ENCODE data around the gene GRHL1. TPM values are rescaled to one million over a fixed set of nuclear protein-coding genes. Genes with fewer than 3 reads are reported as not detected.

GRHL1 gene
- total and polyA plus RNA-seq, 9 of the 15 experiments (the other 6 are each of a cell fraction or from before 2014, with no cell fraction given) = 1.7 to 6.1 (median 4.7) TPM

DNA sequence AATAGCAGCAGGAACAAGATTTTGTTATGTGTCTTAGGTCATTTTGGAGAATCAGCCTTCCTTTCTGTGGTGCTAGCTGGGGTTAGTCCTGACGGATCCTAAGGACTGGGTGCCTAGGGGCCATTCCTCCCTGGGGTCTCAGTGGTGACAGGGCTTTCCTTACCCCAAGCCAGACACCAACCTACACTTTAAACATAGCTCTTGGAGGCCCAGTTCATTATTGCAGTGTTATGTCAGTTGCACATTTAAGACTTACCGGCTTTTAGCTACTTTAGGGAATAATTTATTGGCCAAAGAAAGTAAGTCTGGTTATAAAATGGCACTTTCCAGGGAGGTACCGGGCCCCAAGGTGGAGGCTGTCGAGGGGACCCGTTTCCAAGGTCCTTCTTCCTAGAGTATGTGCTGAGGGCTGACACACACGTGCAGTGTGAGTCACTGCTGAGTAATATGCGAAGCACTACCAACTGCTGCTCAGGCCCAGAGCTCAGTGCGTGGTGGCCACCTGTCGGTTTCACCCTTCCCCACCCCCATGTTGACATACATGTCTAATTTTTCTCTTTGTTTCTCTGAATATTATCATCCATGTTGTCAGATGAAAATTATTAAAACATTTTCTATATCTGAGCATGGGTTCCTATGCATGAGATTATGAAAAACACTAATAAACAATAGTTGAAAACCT lies 37.0 kb upstream of the GRHL1 start (continued):
- TF ChIP-seq, protein P1, sequence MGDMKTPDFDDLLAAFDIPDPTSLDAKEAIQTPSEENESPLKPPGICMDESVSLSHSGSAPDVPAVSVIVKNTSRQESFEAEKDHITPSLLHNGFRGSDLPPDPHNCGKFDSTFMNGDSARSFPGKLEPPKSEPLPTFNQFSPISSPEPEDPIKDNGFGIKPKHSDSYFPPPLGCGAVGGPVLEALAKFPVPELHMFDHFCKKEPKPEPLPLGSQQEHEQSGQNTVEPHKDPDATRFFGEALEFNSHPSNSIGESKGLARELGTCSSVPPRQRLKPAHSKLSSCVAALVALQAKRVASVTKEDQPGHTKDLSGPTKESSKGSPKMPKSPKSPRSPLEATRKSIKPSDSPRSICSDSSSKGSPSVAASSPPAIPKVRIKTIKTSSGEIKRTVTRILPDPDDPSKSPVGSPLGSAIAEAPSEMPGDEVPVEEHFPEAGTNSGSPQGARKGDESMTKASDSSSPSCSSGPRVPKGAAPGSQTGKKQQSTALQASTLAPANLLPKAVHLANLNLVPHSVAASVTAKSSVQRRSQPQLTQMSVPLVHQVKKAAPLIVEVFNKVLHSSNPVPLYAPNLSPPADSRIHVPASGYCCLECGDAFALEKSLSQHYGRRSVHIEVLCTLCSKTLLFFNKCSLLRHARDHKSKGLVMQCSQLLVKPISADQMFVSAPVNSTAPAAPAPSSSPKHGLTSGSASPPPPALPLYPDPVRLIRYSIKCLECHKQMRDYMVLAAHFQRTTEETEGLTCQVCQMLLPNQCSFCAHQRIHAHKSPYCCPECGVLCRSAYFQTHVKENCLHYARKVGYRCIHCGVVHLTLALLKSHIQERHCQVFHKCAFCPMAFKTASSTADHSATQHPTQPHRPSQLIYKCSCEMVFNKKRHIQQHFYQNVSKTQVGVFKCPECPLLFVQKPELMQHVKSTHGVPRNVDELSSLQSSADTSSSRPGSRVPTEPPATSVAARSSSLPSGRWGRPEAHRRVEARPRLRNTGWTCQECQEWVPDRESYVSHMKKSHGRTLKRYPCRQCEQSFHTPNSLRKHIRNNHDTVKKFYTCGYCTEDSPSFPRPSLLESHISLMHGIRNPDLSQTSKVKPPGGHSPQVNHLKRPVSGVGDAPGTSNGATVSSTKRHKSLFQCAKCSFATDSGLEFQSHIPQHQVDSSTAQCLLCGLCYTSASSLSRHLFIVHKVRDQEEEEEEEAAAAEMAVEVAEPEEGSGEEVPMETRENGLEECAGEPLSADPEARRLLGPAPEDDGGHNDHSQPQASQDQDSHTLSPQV (IDR thresholded peaks at IDR 0.05) = peak; percentile 91
- peak; percentile 87 for TF ChIP-seq MYC (IDR thresholded peaks at IDR 0.05; ENCODE audit: low read depth, low read length)
- no peak for TF ChIP-seq MYC (CRISPR knock-in tag; IDR thresholded peaks at IDR 0.05; ENCODE audit: borderline replicate concordance, low read depth)
- TF ChIP-seq PHF8 (IDR thresholded peaks at IDR 0.05; ENCODE audit: borderline replicate concordance, low read length) = no peak
- no peak for TF ChIP-seq THRAP3 (IDR thresholded peaks at IDR 0.05; ENCODE audit: borderline replicate concordance)
- no peak for TF ChIP-seq KAT8 (IDR thresholded peaks at IDR 0.05; ENCODE audit: low read depth)
- no peak for TF ChIP-seq SP1 (CRISPR knock-in tag; IDR thresholded peaks at IDR 0.05)
- TF ChIP-seq FUS (optimal IDR thresholded peaks at IDR 0.05; ENCODE audit: low read depth, low read length) = no peak
- TF ChIP-seq ZBTB7A (IDR thresholded peaks at IDR 0.05; ENCODE audit: borderline replicate concordance, control insufficient read depth, low read depth, low read length) = no peak
- TF ChIP-seq BMI1 (IDR thresholded peaks at IDR 0.05; ENCODE audit: low read length) = no peak
- TF ChIP-seq, protein P2, sequence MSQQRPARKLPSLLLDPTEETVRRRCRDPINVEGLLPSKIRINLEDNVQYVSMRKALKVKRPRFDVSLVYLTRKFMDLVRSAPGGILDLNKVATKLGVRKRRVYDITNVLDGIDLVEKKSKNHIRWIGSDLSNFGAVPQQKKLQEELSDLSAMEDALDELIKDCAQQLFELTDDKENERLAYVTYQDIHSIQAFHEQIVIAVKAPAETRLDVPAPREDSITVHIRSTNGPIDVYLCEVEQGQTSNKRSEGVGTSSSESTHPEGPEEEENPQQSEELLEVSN (IDR thresholded peaks at IDR 0.05; ENCODE audit: borderline replicate concordance in 1 of 2, extremely low read depth in 1 of 2, insufficient read depth in 1 of 2, insufficient read length in 1 of 2, low read depth in 1 of 2, low read length in 1 of 2, poor library complexity in 1 of 2, severe bottlenecking in 1 of 2) = peak; percentile 78 to 79
- TF ChIP-seq CBX1 (IDR thresholded peaks at IDR 0.05; ENCODE audit: low read depth) = no peak
- no peak for TF ChIP-seq ZNF146 (CRISPR knock-in tag; IDR thresholded peaks at IDR 0.05; ENCODE audit: unreplicated experiment)
- TF ChIP-seq KAT7 (CRISPR knock-in tag; IDR thresholded peaks at IDR 0.05; ENCODE audit: borderline replicate concordance) = no peak
- TF ChIP-seq ZNF165 (CRISPR knock-in tag; IDR thresholded peaks at IDR 0.05; ENCODE audit: borderline replicate concordance) = no peak
- no peak for TF ChIP-seq POLR2G (IDR thresholded peaks at IDR 0.05; ENCODE audit: low read depth, low read length)
- no peak for TF ChIP-seq ESRRB (CRISPR knock-in tag; IDR thresholded peaks at IDR 0.05; ENCODE audit: borderline replicate concordance)
- TF ChIP-seq HSF4 (CRISPR knock-in tag; IDR thresholded peaks at IDR 0.05; ENCODE audit: borderline replicate concordance) = no peak
- peak; percentile 73 for TF ChIP-seq ZFX (CRISPR knock-in tag; IDR thresholded peaks at IDR 0.05)
- no peak for TF ChIP-seq KDM5B (IDR thresholded peaks at IDR 0.05; ENCODE audit: insufficient replicate concordance, low read depth, low read length)
- TF ChIP-seq NONO (IDR thresholded peaks at IDR 0.05; ENCODE audit: low read depth in 2 of 2, low read length in 1 of 2) = no peak
- TF ChIP-seq ZNF766 (CRISPR knock-in tag; conservative IDR thresholded peaks at IDR 0.05) = no peak
- TF ChIP-seq CSDE1 (IDR thresholded peaks at IDR 0.05) = no peak
- no peak for TF ChIP-seq HNRNPUL1 (IDR thresholded peaks at IDR 0.05; ENCODE audit: low read length)

Measured in K562 (cell line).